ENCODE results near the gene PDE8B. TPM values are rescaled to one million over a fixed set of nuclear protein-coding genes. Genes with fewer than 3 reads are reported as not detected.

Gene PDE8B
- total RNA-seq, 1 donor from 2014 or later = 7.8 TPM

DNA sequence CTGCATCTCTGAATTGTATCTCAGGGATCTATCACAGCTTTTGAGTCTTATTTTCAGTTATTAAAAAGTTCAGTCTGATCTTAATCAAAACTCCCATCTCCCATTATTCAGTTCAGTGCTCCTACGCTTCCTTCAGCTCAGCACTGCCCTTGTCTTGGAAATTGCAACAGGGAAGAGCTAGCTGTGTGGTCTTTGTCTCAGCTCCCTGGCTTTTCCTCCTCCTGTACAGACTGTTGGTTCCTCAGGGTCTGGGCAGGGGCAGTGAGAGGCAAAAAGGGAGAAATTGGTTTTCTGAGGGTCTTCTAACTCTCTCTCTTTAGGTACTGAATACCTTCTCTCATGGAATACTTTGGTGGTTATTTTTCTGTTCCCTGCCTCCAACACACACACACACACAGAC is 48.2 kb downstream of the PDE8B start:
- peaks cover 12% of the 10 kb centered on the region for H3K4me1 Mint-ChIP-seq (ENCODE audit: unreplicated experiment)
- H3K9me3 Mint-ChIP-seq (ENCODE audit: unreplicated experiment) = no peaks in the 10 kb centered on the region
- DNase-seq (ENCODE audit: low spot score) = no peak
- TF ChIP-seq, protein P1, sequence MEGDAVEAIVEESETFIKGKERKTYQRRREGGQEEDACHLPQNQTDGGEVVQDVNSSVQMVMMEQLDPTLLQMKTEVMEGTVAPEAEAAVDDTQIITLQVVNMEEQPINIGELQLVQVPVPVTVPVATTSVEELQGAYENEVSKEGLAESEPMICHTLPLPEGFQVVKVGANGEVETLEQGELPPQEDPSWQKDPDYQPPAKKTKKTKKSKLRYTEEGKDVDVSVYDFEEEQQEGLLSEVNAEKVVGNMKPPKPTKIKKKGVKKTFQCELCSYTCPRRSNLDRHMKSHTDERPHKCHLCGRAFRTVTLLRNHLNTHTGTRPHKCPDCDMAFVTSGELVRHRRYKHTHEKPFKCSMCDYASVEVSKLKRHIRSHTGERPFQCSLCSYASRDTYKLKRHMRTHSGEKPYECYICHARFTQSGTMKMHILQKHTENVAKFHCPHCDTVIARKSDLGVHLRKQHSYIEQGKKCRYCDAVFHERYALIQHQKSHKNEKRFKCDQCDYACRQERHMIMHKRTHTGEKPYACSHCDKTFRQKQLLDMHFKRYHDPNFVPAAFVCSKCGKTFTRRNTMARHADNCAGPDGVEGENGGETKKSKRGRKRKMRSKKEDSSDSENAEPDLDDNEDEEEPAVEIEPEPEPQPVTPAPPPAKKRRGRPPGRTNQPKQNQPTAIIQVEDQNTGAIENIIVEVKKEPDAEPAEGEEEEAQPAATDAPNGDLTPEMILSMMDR (IDR thresholded peaks at IDR 0.05; ENCODE audit: unreplicated experiment) = no peak
- H3K27me3 Mint-ChIP-seq (ENCODE audit: unreplicated experiment) = peaks cover 4% of the 10 kb centered on the region
- H3K4me3 Mint-ChIP-seq (ENCODE audit: unreplicated experiment) = no peak overlapping the region
- no peak overlapping the region for H3K27ac Mint-ChIP-seq (ENCODE audit: unreplicated experiment)
- no peaks in the 10 kb centered on the region for H3K36me3 Mint-ChIP-seq (ENCODE audit: low read depth, unreplicated experiment)

DNA sequence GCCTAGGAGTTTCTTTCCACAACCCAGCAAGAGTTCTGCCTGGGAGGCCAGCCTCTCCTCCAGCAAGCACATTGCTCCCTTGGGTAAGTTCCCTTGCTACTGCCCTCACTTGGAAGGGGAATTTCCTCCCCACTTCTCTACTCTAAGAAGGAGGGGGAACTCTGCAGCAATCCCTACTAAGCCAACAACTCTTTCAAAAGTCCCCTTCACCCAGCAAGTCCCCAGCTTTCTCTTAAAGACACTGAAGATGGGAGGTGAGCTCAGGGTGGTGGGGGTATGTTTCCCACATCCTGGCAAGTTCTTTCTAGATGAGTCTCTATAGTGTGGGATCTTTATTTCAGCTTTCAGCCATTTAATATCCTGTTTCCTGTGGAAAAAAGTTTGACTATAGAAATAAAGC is 49.0 kb downstream of the PDE8B start:
- no peak overlapping the region for H3K27ac Mint-ChIP-seq (ENCODE audit: unreplicated experiment)
- peaks cover 4% of the 10 kb centered on the region for H3K27me3 Mint-ChIP-seq (ENCODE audit: unreplicated experiment)
- H3K4me1 Mint-ChIP-seq (ENCODE audit: unreplicated experiment) = peaks cover 12% of the 10 kb centered on the region
- no peak overlapping the region for H3K4me3 Mint-ChIP-seq (ENCODE audit: unreplicated experiment)
- DNase-seq (ENCODE audit: low spot score) = no peak
- H3K9me3 Mint-ChIP-seq (ENCODE audit: unreplicated experiment) = no peaks in the 10 kb centered on the region
- no peaks in the 10 kb centered on the region for H3K36me3 Mint-ChIP-seq (ENCODE audit: low read depth, unreplicated experiment)
- TF ChIP-seq, protein P1 (IDR thresholded peaks at IDR 0.05; ENCODE audit: unreplicated experiment) = no peak

DNA sequence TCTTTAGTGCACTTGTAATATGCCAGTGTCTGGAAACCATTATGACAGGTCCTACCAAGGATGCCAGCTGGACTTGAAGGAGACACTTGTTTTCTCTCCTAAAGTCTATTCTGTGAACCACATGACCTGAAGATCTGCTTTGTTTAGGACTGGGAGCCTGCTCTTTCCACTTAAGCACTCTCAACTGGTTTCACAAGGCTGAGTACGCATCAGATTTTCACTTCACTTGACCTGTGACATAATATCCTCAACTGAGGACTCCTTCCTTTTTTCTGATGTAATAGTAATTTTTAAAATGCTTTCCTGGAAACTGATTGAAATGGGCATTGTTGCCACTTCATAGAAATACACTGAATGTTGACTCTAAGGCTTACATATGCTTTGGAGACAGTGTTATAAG is 52.2 kb downstream of the PDE8B start:
- TF ChIP-seq, protein P1 (IDR thresholded peaks at IDR 0.05; ENCODE audit: unreplicated experiment) = no peak
- peaks cover 2% of the 10 kb centered on the region for H3K27me3 Mint-ChIP-seq (ENCODE audit: unreplicated experiment)
- DNase-seq (ENCODE audit: low spot score) = no peak
- H3K27ac Mint-ChIP-seq (ENCODE audit: unreplicated experiment) = no peak overlapping the region
- H3K36me3 Mint-ChIP-seq (ENCODE audit: low read depth, unreplicated experiment) = no peaks in the 10 kb centered on the region
- H3K4me3 Mint-ChIP-seq (ENCODE audit: unreplicated experiment) = no peak overlapping the region
- no peaks in the 10 kb centered on the region for H3K9me3 Mint-ChIP-seq (ENCODE audit: unreplicated experiment)
- H3K4me1 Mint-ChIP-seq (ENCODE audit: unreplicated experiment) = peaks cover 12% of the 10 kb centered on the region

DNA sequence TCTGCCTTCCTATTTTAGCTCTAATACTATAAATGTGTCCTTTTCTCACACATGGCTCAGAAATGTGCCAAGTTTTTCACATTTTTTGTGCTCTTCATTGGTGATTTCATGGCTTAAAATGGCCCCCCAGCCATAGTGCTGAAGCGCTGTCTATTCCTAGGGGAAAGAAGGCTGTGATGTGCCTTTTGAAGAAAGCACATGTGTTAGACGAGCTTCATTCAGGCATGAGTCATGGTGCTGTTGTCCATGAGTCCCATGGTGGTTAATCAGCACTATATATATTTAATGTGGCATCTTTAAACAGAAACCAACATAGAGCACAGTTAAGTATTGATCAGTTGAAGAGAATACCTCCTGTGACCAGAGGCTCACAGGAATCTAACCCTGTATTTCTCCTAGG is 55.8 kb downstream of the PDE8B start:
- TF ChIP-seq, protein P1 (IDR thresholded peaks at IDR 0.05; ENCODE audit: unreplicated experiment) = no peak
- Mint-ChIP-seq H3K27me3 (ENCODE audit: unreplicated experiment) (no peaks in the 10 kb centered on the region), H3K27ac (ENCODE audit: unreplicated experiment) (no peak overlapping the region), H3K9me3 (ENCODE audit: unreplicated experiment) (no peaks in the 10 kb centered on the region), H3K4me1 (ENCODE audit: unreplicated experiment) (peaks cover 2% of the 10 kb centered on the region), H3K36me3 (ENCODE audit: low read depth, unreplicated experiment) (no peaks in the 10 kb centered on the region), H3K4me3 (ENCODE audit: unreplicated experiment) (no peak overlapping the region)
- DNase-seq (ENCODE audit: low spot score) = no peak

DNA sequence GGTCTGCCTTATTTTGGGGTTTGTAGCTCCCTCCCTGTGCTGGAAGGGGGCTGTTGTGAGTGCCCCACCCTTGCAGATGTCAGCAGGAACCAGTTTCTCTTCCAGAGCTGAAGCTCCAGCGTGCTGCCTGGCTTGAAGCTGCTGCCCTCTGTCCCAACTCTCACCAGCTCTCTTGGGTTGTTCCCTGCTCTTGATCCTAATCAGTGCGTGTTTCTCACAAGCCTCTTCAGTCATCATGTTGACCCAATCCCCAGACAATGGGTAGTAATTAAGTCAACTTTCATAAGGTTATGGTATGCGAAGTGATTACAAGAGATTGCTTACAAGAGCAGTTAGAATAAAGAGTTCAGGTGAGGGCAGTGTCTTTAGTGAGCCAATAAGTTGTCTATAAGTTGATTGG is 57.0 kb downstream of the PDE8B start:
- Mint-ChIP-seq H3K36me3 (ENCODE audit: low read depth, unreplicated experiment) (no peaks in the 10 kb centered on the region), H3K9me3 (ENCODE audit: unreplicated experiment) (no peaks in the 10 kb centered on the region), H3K4me1 (ENCODE audit: unreplicated experiment) (no peaks in the 10 kb centered on the region), H3K27me3 (ENCODE audit: unreplicated experiment) (no peaks in the 10 kb centered on the region), H3K27ac (ENCODE audit: unreplicated experiment) (no peak overlapping the region), H3K4me3 (ENCODE audit: unreplicated experiment) (no peak overlapping the region)
- TF ChIP-seq, protein P1 (IDR thresholded peaks at IDR 0.05; ENCODE audit: unreplicated experiment) = no peak
- DNase-seq (ENCODE audit: low spot score) = no peak

Data from endothelial cell (in vitro differentiated cells).